ENCODE measurements around the gene DCUN1D4.
"Not testable (repeated sequence)": the region's sequence is repeated elsewhere in the genome, so short reads cannot be mapped to it uniquely, and the experiment has no call there.

DCUN1D4 gene

DNA sequence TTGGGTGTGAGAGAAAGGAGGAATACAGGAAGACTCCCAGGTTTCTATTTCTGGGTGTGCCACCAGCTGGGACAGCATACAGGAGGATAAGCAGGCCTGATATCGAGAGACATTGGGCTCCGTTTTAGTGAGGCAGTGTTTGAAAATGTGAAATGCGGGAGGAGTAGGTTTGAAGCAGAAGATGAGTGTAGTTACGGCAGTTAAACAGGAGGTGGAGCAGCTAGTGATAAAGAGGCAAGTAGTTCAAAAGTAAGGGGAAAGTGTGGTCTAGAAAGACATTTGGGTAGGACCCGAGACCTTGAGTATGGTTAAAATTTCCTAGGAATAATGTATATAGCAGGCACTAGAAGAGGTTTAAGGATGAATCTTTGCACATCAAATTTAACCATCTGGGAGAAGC, 42.4 kb downstream of the DCUN1D4 start:
- no peaks in the 10 kb centered on the region for H3K9me3 ChIP-seq (ENCODE audit: control insufficient read depth, low read length)
- H2AFZ ChIP-seq: no peak overlapping the region
- H3K4me2 ChIP-seq (ENCODE audit: low read length): no peak overlapping the region
- no peaks in the 10 kb centered on the region for H3K79me2 ChIP-seq
- peak; percentile 33 for TF ChIP-seq CTCF (IDR thresholded peaks at IDR 0.05)
- H3K4me1 ChIP-seq: no peaks in the 10 kb centered on the region
- no peak overlapping the region for H3K27ac ChIP-seq
- no peaks in the 10 kb centered on the region for H3K36me3 ChIP-seq (ENCODE audit: control insufficient read depth, insufficient read depth, low read length)
- no peaks in the 10 kb centered on the region for H3K27me3 ChIP-seq (ENCODE audit: control insufficient read depth, insufficient read depth, low read length)
- no peak overlapping the region for H3K4me3 ChIP-seq (ENCODE audit: low read depth, low read length)
- H3K9ac ChIP-seq: no peak overlapping the region

GRCh38 chr4:51890760-51891159, 47.8 kb downstream of the DCUN1D4 start:
- Histone ChIP-seq H3K4me1 (no peaks in the 10 kb centered on the region), H3K27ac (no peak overlapping the region), H2AFZ (no peak overlapping the region), H3K4me3 (ENCODE audit: low read depth, low read length) (no peak overlapping the region), H3K36me3 (ENCODE audit: control insufficient read depth, insufficient read depth, low read length) (no peaks in the 10 kb centered on the region), H3K27me3 (ENCODE audit: control insufficient read depth, insufficient read depth, low read length) (no peaks in the 10 kb centered on the region), H3K9ac (no peak overlapping the region), H3K4me2 (ENCODE audit: low read length) (no peak overlapping the region), H3K79me2 (no peaks in the 10 kb centered on the region), H3K9me3 (ENCODE audit: control insufficient read depth, low read length) (no peaks in the 10 kb centered on the region)
- TF ChIP-seq CTCF (IDR thresholded peaks at IDR 0.05): no peak

- not testable (repeated sequence) for H3K36me3 ChIP-seq (ENCODE audit: control insufficient read depth, insufficient read depth, low read length); H3K27ac ChIP-seq; H3K4me3 ChIP-seq (ENCODE audit: low read depth, low read length); H2AFZ ChIP-seq; H3K4me1 ChIP-seq; H3K9me3 ChIP-seq (ENCODE audit: control insufficient read depth, low read length); H3K79me2 ChIP-seq; H3K4me2 ChIP-seq (ENCODE audit: low read length); H3K9ac ChIP-seq; H3K27me3 ChIP-seq (ENCODE audit: control insufficient read depth, insufficient read depth, low read length)
Measured at GRCh38 chr4:51893402-51893801, 50.4 kb downstream of the DCUN1D4 start.

GRCh38 chr4:51894059-51894645, 51.2 kb downstream of the DCUN1D4 start:
- H3K36me3 ChIP-seq (ENCODE audit: control insufficient read depth, insufficient read depth, low read length): no peaks in the 10 kb centered on the region
- no peak for TF ChIP-seq CTCF (IDR thresholded peaks at IDR 0.05)
- H3K4me3 ChIP-seq (ENCODE audit: low read depth, low read length): no peak overlapping the region

GRCh38 chr4:51895158-51895557, 52.2 kb downstream of the DCUN1D4 start:
- Histone ChIP-seq H3K27ac (no peak overlapping the region), H3K36me3 (ENCODE audit: control insufficient read depth, insufficient read depth, low read length) (no peaks in the 10 kb centered on the region)

More at GRCh38 chr4:51894059-51894645, 51.2 kb downstream of the DCUN1D4 start:
- Histone ChIP-seq H3K4me1 (no peaks in the 10 kb centered on the region), H3K27ac (no peak overlapping the region), H3K79me2 (no peaks in the 10 kb centered on the region), H3K4me2 (ENCODE audit: low read length) (no peak overlapping the region), H3K9me3 (ENCODE audit: control insufficient read depth, low read length) (no peaks in the 10 kb centered on the region), H3K27me3 (ENCODE audit: control insufficient read depth, insufficient read depth, low read length) (no peaks in the 10 kb centered on the region), H3K9ac (no peak overlapping the region), H2AFZ (no peak overlapping the region)

More at GRCh38 chr4:51895158-51895557, 52.2 kb downstream of the DCUN1D4 start:
- Histone ChIP-seq H3K27me3 (ENCODE audit: control insufficient read depth, insufficient read depth, low read length) (no peaks in the 10 kb centered on the region), H3K4me1 (no peaks in the 10 kb centered on the region), H3K4me3 (ENCODE audit: low read depth, low read length) (no peak overlapping the region), H3K9me3 (ENCODE audit: control insufficient read depth, low read length) (no peaks in the 10 kb centered on the region), H2AFZ (no peak overlapping the region), H3K9ac (no peak overlapping the region), H3K4me2 (ENCODE audit: low read length) (no peak overlapping the region), H3K79me2 (no peaks in the 10 kb centered on the region)
- TF ChIP-seq CTCF (IDR thresholded peaks at IDR 0.05): no peak
